Measurements from ENCODE around the gene GLI1. TPM values are rescaled to one million over a fixed set of nuclear protein-coding genes. Genes with fewer than 3 reads are reported as not detected.
"Not testable (repeated sequence)": the region's sequence is repeated elsewhere in the genome, so short reads cannot be mapped to it uniquely, and the experiment has no call there.

The GLI1 gene
- total and polyA plus RNA-seq, 11 donors = 0.08 to 2.6 (median 0.83) TPM

DNA sequence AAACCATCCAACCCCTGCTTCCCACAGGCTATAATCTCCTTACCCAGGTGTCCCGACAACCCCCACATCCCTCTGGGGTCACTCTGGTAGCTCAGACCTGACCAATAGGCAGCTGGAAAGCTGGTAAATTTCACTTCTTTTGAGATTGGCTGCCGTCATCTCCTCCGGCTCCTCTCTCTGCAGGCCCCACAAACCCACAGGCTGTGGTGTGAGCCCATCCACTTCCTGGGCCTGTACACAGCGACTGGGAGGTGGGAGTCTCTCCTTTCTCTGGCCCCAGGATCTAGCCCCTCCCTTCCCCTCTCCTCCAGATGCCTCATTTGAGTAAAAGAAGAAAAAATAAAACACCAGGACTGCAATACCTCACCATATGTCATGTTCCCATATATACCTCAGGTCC, 24.3 kb upstream of the GLI1 start:
- no peak for ATAC-seq
- no peak overlapping the region for H3K27ac ChIP-seq
- 60 to 67% (median 65%) methylated on average over 4 of the region's 4 CpGs for WGBS, 4 donors
- H3K4me3 ChIP-seq = no peak overlapping the region
- intact Hi-C loops (cut with DNase I) = no loop called here
- DNase-seq = no peak
- TF ChIP-seq, protein P1, sequence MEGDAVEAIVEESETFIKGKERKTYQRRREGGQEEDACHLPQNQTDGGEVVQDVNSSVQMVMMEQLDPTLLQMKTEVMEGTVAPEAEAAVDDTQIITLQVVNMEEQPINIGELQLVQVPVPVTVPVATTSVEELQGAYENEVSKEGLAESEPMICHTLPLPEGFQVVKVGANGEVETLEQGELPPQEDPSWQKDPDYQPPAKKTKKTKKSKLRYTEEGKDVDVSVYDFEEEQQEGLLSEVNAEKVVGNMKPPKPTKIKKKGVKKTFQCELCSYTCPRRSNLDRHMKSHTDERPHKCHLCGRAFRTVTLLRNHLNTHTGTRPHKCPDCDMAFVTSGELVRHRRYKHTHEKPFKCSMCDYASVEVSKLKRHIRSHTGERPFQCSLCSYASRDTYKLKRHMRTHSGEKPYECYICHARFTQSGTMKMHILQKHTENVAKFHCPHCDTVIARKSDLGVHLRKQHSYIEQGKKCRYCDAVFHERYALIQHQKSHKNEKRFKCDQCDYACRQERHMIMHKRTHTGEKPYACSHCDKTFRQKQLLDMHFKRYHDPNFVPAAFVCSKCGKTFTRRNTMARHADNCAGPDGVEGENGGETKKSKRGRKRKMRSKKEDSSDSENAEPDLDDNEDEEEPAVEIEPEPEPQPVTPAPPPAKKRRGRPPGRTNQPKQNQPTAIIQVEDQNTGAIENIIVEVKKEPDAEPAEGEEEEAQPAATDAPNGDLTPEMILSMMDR (IDR thresholded peaks at IDR 0.05) = no peak
- TF ChIP-seq POLR2A (IDR thresholded peaks at IDR 0.05) = no peak
- no peaks in the 10 kb centered on the region for H3K9me3 ChIP-seq
- H3K27me3 ChIP-seq = no peaks in the 10 kb centered on the region
- peaks cover 0 to 7% (median 4%) of the 10 kb centered on the region in 12 donors for H3K4me1 ChIP-seq
- no peaks in the 10 kb centered on the region for H3K36me3 ChIP-seq

- WGBS, 4 donors = 89 to 95% (median 91%) methylated on average over 1 of the region's 1 CpG
- H3K27me3 ChIP-seq = no peaks in the 10 kb centered on the region
- no peak for ATAC-seq
- H3K36me3 ChIP-seq = no peaks in the 10 kb centered on the region
- H3K9me3 ChIP-seq = peaks cover 0 to 11% (median 0%) of the 10 kb centered on the region in 12 donors
- intact Hi-C loops (cut with DNase I) = no loop called here
- H3K4me3 ChIP-seq = no peak overlapping the region
- no peak for TF ChIP-seq POLR2A (IDR thresholded peaks at IDR 0.05)
- TF ChIP-seq, protein P1 (IDR thresholded peaks at IDR 0.05) = no peak
- no peak overlapping the region for H3K27ac ChIP-seq
- H3K4me1 ChIP-seq = no peaks in the 10 kb centered on the region
- no peak for DNase-seq
Observed at GRCh38 chr12:57438400-57438799, 21.2 kb upstream of the GLI1 start.

GRCh38 chr12:57439762-57440266, 19.8 kb upstream of the GLI1 start:
- DNase-seq (no peak), ATAC-seq (no peak)
- H3K4me1 ChIP-seq = no peaks in the 10 kb centered on the region
- intact Hi-C loops (cut with DNase I) = no loop called here
- H3K27me3 ChIP-seq = no peaks in the 10 kb centered on the region
- peaks cover 0 to 11% (median 0%) of the 10 kb centered on the region in 12 donors for H3K9me3 ChIP-seq
- no peak overlapping the region for H3K27ac ChIP-seq
- no peaks in the 10 kb centered on the region for H3K36me3 ChIP-seq
- H3K4me3 ChIP-seq = no peak overlapping the region
- 75 to 86% (median 79%) methylated on average over 4 of the region's 4 CpGs for WGBS, 4 donors
- TF ChIP-seq, protein P1 (IDR thresholded peaks at IDR 0.05) = no peak
- TF ChIP-seq POLR2A (IDR thresholded peaks at IDR 0.05) = no peak

- WGBS, 4 donors = 81 to 89% (median 86%) methylated on average over 2 of the region's 2 CpGs
- H3K27me3 ChIP-seq; H3K27ac ChIP-seq; ATAC-seq; DNase-seq; H3K4me3 ChIP-seq; intact Hi-C loops (cut with DNase I); H3K4me1 ChIP-seq; H3K36me3 ChIP-seq: not testable (repeated sequence)
- H3K9me3 ChIP-seq = peaks cover 0 to 11% (median 0%) of the 10 kb centered on the region in 12 donors
Observed at GRCh38 chr12:57441393-57441792, 18.2 kb upstream of the GLI1 start.

DNA sequence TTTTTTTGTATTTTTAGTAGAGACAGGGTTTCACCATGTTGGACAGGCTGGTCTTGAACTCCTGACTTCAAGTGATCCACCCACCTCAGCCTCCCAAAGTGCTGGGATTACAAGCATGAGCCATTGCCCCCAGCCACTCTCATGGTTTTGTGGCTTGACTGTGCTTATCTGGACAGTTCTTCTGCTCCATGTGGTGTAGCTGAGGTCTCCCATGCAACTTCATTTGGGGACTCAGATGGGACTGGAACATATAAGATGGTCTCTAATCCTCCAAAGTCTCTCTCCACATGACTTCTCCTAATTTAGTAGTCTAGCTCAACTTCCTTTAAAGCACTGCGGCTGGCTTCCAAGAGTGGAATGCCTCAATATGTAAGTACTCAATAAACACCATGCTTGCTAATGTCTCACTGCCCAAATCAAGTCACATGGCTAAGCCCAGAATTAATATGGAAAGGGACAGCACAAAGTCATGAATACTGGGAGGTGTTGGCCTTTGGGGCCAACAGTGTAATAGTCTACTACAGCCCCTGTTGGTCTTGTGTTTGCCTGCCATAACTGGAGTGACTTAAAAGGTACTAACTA, 17.6 kb upstream of the GLI1 start:
- Histone ChIP-seq H3K27me3 (no peaks in the 10 kb centered on the region), H3K4me3 (no peak overlapping the region), H3K9me3 (peaks cover 0 to 11% (median 0%) of the 10 kb centered on the region in 12 donors), H3K36me3 (no peaks in the 10 kb centered on the region), H3K27ac (no peak overlapping the region), H3K4me1 (no peaks in the 10 kb centered on the region)
- intact Hi-C loops (cut with DNase I) = no loop called here
- WGBS, 4 donors = 54 to 100% (median 75%) methylated on average over 1 of the region's 1 CpG
- ATAC-seq (no peak), DNase-seq (no peak)
- TF ChIP-seq, protein P1 (IDR thresholded peaks at IDR 0.05) = no peak
- no peak for TF ChIP-seq POLR2A (IDR thresholded peaks at IDR 0.05)

GRCh38 chr12:57444337-57444736, 15.2 kb upstream of the GLI1 start:
- H3K4me1 ChIP-seq; DNase-seq; ATAC-seq; H3K4me3 ChIP-seq; H3K36me3 ChIP-seq; H3K27ac ChIP-seq; H3K27me3 ChIP-seq; intact Hi-C loops (cut with DNase I): not testable (repeated sequence)
- WGBS, 4 donors = 85 to 87% (median 86%) methylated on average over 6 of the region's 6 CpGs
- H3K9me3 ChIP-seq = peaks cover 0 to 12% (median 0%) of the 10 kb centered on the region in 12 donors
